H1 (cell line): ENCODE results near the gene CMTR1. TPM values are rescaled to one million over a fixed set of nuclear protein-coding genes. Genes with fewer than 3 reads are reported as not detected.

ENCODE experiments used
- CTCF ChIA-PET: fragments of 300-600 bp; sonication (Branson Sonifier 250); formaldehyde crosslinking; loops from one replicate; lab custom pipeline; 2021; ENCODE audit not compliant: partially characterized antibody; lab: Charles Lee
- POLR2A ChIA-PET: fragments of 300-600 bp; sonication (Branson Sonifier 250); formaldehyde crosslinking; loops from one replicate; lab custom pipeline; 2021; ENCODE audit warnings: inconsistent platforms; ENCODE audit not compliant: partially characterized antibody; lab: Charles Lee
- DNase-seq, 2 experiments: peaks; one replicate each; pipeline versions ENCODE4 v3.0.0 to v3.0.0-alpha.2; 2010 to 2022; ENCODE audit warnings: low spot score in 2 of 2, low read depth in 1 of 2, mixed read lengths in 1 of 2
- FAIRE-seq: peaks from 2 replicates; lab custom pipeline; 2011; peaks lifted over from hg19 to GRCh38; lab: Jason Lieb, UNC
- H2AFZ ChIP-seq: 2 replicates; pipeline ENCODE4 v1.8.1; 2012; ENCODE audit warnings: low read length, inconsistent platforms
- H2AK5ac ChIP-seq: 2 replicates; pipeline ENCODE4 v1.6.1; 2013; ENCODE audit warnings: low read depth, low read length
- H2BK120ac ChIP-seq: replicated peaks from 2 replicates; pipeline ENCODE3; 2013; ENCODE audit warnings: low read depth, low read length, inconsistent platforms
- H2BK12ac ChIP-seq: 2 replicates; pipeline ENCODE4 v1.6.1; 2013; ENCODE audit warnings: low read depth, low read length
- H2BK15ac ChIP-seq: 2 replicates; pipeline ENCODE4 v1.6.1; 2013; ENCODE audit warnings: low read length
- H2BK20ac ChIP-seq: 2 replicates; pipeline ENCODE4 v1.6.1; 2013; ENCODE audit warnings: low read length
- H2BK5ac ChIP-seq: 2 replicates; pipeline ENCODE4 v1.6.1; 2013; ENCODE audit warnings: low read depth, low read length
- H3K14ac ChIP-seq: 2 replicates; pipeline ENCODE4 v1.6.1; 2013; ENCODE audit warnings: inconsistent platforms; ENCODE audit not compliant: insufficient read length
- H3K18ac ChIP-seq: 2 replicates; pipeline ENCODE4 v1.6.1; 2013; ENCODE audit warnings: low read length; ENCODE audit errors: extremely low read depth
- H3K23ac ChIP-seq: 2 replicates; pipeline ENCODE4 v1.6.1; 2013; ENCODE audit warnings: inconsistent platforms; ENCODE audit not compliant: insufficient read length
- H3K23me2 ChIP-seq: 2 replicates; pipeline ENCODE4 v1.6.1; 2013; ENCODE audit warnings: low read depth, low read length
- H3K27ac ChIP-seq: 2 replicates; pipeline ENCODE4 v1.6.1; 2011; ENCODE audit warnings: low read depth, low read length, inconsistent platforms
- H3K27me3 ChIP-seq, 4 experiments: replicated peaks in 1 of 4; 1 replicate in 1 of 4; 2 replicates in 3 of 4; pipeline versions ENCODE4 v1.6.1 to v1.8.1; 2011 to 2013; ENCODE audit warnings: low read length in 3 of 4, mild to moderate bottlenecking in 3 of 4, inconsistent platforms in 2 of 4, mixed read lengths in 2 of 4, moderate library complexity in 1 of 4; ENCODE audit not compliant: control insufficient read depth in 3 of 4, insufficient read depth in 3 of 4; ENCODE audit errors: extremely low read depth in 1 of 4
- H3K36me3 ChIP-seq, 4 experiments: 2 replicates each; pipeline versions ENCODE4 v1.6.1 to v1.8.1; 2011 to 2013; ENCODE audit warnings: mild to moderate bottlenecking in 4 of 4, low read length in 3 of 4, moderate library complexity in 2 of 4, control low read depth in 1 of 4, inconsistent platforms in 1 of 4; ENCODE audit not compliant: insufficient read depth in 4 of 4, control insufficient read depth in 2 of 4
- H3K4ac ChIP-seq: replicated peaks from 2 replicates; pipeline ENCODE3; 2013; ENCODE audit warnings: low read length, low read depth, mixed read lengths, inconsistent platforms; ENCODE audit not compliant: insufficient read length
- H3K4me1 ChIP-seq, 4 experiments: replicated peaks in 1 of 4; 1 replicate in 1 of 4; 2 replicates in 3 of 4; pipeline versions ENCODE4 v1.6.1 to v1.8.1; 2011 to 2013; ENCODE audit warnings: low read length in 3 of 4, inconsistent platforms in 2 of 4, mixed read lengths in 1 of 4; ENCODE audit not compliant: insufficient read depth in 4 of 4, control insufficient read depth in 3 of 4
- H3K4me2 ChIP-seq, 2 experiments: 2 replicates each; pipeline versions ENCODE4 v1.6.1 to v1.8.1; 2011 to 2013; ENCODE audit warnings: low read depth in 2 of 2, low read length in 2 of 2, control low read depth in 1 of 2, inconsistent platforms in 1 of 2, mild to moderate bottlenecking in 1 of 2; ENCODE audit not compliant: insufficient read depth in 1 of 2
- H3K4me3 ChIP-seq, 4 experiments: fragments of 200-600, 300-600 bp in 1 of 4; sonication (generic), shearing (Covaris generic), sonication (Bioruptor Twin) in 1 of 4; 2 replicates each; pipeline versions ENCODE4 v1.5.1 to v1.8.1; 2011 to 2016; ENCODE audit warnings: low read length in 4 of 4, low read depth in 3 of 4, control low read depth in 2 of 4, inconsistent platforms in 2 of 4, mild to moderate bottlenecking in 2 of 4, mixed read lengths in 1 of 4, moderate library complexity in 1 of 4; ENCODE audit not compliant: insufficient read depth in 2 of 4; ENCODE audit errors: extremely low read depth in 1 of 4
- H3K56ac ChIP-seq: replicated peaks from 2 replicates; pipeline ENCODE3; 2013; ENCODE audit warnings: low read depth, mild to moderate bottlenecking, mixed read lengths, low read length, inconsistent platforms; ENCODE audit not compliant: insufficient read length
- H3K79me1 ChIP-seq: 2 replicates; pipeline ENCODE4 v1.6.1; 2013; ENCODE audit warnings: low read depth, low read length, control low read depth
- H3K79me2 ChIP-seq, 2 experiments: 2 replicates each; pipeline versions ENCODE4 v1.6.1 to v1.8.1; 2012 to 2013; ENCODE audit warnings: low read length in 2 of 2, mild to moderate bottlenecking in 2 of 2, inconsistent platforms in 1 of 2; ENCODE audit not compliant: insufficient read depth in 2 of 2, control insufficient read depth in 1 of 2
- H3K9ac ChIP-seq, 4 experiments: replicated peaks in 1 of 4; 1 replicate in 1 of 4; 2 replicates in 3 of 4; pipeline versions ENCODE4 v1.6.1 to v1.8.1; 2011 to 2013; ENCODE audit warnings: low read depth in 3 of 4, low read length in 3 of 4, control low read depth in 2 of 4, mild to moderate bottlenecking in 2 of 4, moderate library complexity in 2 of 4, inconsistent platforms in 1 of 4; ENCODE audit errors: extremely low read depth in 1 of 4
- H3K9me3 ChIP-seq, 2 experiments: 2 replicates each; pipeline versions ENCODE4 v1.6.1 to v1.8.1; 2012 to 2013; ENCODE audit warnings: mild to moderate bottlenecking in 2 of 2, moderate library complexity in 2 of 2, control low read depth in 1 of 2, inconsistent platforms in 1 of 2, low read depth in 1 of 2, low read length in 1 of 2, mixed read lengths in 1 of 2; ENCODE audit not compliant: insufficient read depth in 2 of 2
- H4K20me1 ChIP-seq, 2 experiments: replicated peaks in 1 of 2; 2 replicates each; pipeline versions ENCODE3 to v1.8.1; 2011 to 2013; ENCODE audit warnings: inconsistent platforms in 2 of 2, low read length in 2 of 2, mild to moderate bottlenecking in 1 of 2; ENCODE audit not compliant: insufficient read depth in 2 of 2, control insufficient read depth in 1 of 2
- H4K5ac ChIP-seq: 2 replicates; pipeline ENCODE4 v1.6.1; 2013; ENCODE audit warnings: low read length, low read depth, mixed read lengths, inconsistent platforms; ENCODE audit not compliant: insufficient read length
- H4K8ac ChIP-seq: 2 replicates; pipeline ENCODE4 v1.8.0; 2013; ENCODE audit warnings: mild to moderate bottlenecking, moderate library complexity, low read length, inconsistent platforms; ENCODE audit not compliant: insufficient read depth; ENCODE audit errors: extremely low read depth
- H4K91ac ChIP-seq: replicated peaks from 2 replicates; pipeline ENCODE3; 2013; ENCODE audit warnings: low read length, mixed read lengths, inconsistent platforms; ENCODE audit not compliant: insufficient read length
- CREB1 ChIP-seq: IDR thresholded peaks from 2 replicates; pipeline ENCODE4 v1.6.1; 2012; ENCODE audit warnings: inconsistent platforms
- TCF12 ChIP-seq: IDR thresholded peaks from 2 replicates; pipeline ENCODE4 v1.6.1; 2011; ENCODE audit warnings: low read depth, mild to moderate bottlenecking, low read length
- WGBS, 2 experiments: shearing (Covaris generic) in 1 of 2; methylation state at CpG; one replicate each; pipeline versions ENCODE4 v1.1.6 to v1.1.7; 2013 to 2015; ENCODE audit warnings: low lambda C conversion rate in 2 of 2, mixed read lengths in 2 of 2, inconsistent platforms in 1 of 2, low coverage in 1 of 2, missing lambda C conversion rate in 1 of 2; ENCODE audit not compliant: insufficient replicate concordance in 2 of 2, insufficient coverage in 1 of 2, insufficient read length in 1 of 2; ENCODE audit errors: extremely low coverage in 1 of 2, missing lambda C conversion rate in 1 of 2; 5-methylcytosine and 5-hydroxymethylcytosine counted together
- polyA plus RNA-seq, 7 experiments: library from polyadenylated mRNA; depleted of rRNA in 3 of 7; stranded (reverse) in 5 of 7; unstranded in 2 of 7; fragments of >200 nt in 5 of 7; fragments of 200-250 nt in 2 of 7; gene quantifications; 1 replicate in 5 of 7; 2 replicates in 1 of 7; 4 replicates in 1 of 7; pipeline versions ENCODE4 v1.2.1 to v1.2.3, GENCODE V29; 2011 to 2013; ENCODE audit warnings: missing spikeins in 2 of 7, mixed read lengths in 2 of 7
- total RNA-seq: library from RNA; stranded (reverse); fragmentation: NEBNext Ultra II Directional; extraction: Animal tissue kit (Norgen Biotek cat#: 25700); gene quantifications from 2 replicates; pipeline ENCODE4 v1.2.1, GENCODE V29; 2021

The CMTR1 gene
- total and polyA plus RNA-seq, 2 of the 8 experiments (the other 6 are each of a cell fraction or from before 2014, with no cell fraction given) = 15.2 to 33.1 TPM

DNA sequence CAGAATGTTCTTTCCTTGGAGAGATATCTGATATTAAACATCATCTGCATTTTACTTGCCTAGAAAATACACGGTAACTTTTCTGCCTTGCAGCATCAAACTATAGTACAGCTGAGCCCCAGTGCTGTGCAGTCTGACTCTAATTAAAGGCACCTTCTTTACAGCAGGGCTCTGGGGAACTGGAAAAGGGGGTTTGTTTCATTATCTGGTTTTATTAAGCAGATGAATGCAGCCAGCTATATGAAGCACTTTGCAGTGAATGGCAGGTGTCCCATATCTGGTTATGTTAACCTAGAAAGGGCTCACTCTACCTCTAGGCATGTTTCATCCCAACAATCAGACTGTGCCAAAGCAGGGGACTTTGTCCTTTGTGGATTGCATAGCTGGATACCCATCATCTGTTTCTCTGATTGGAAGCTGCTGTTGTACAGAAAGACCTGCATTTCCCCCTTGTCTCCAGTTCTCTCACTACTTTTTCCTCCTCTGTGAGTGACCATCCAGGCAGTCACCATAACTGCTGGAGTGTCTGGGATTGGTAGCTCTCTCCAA, 39.6 kb upstream of the CMTR1 start:
- WGBS, 2 experiments = 94% methylated on average over 1 of the region's 1 CpG; no CpG with 5 or more reads in 1 of the 2 experiments
- Histone ChIP-seq H4K8ac (no peak overlapping the region), H4K91ac (no peak overlapping the region), H3K27me3 (no peaks in the 10 kb centered on the region), H3K18ac (no peak overlapping the region), H2BK12ac (no peak overlapping the region), H3K79me1 (no peaks in the 10 kb centered on the region), H3K4ac (no peak overlapping the region), H2BK20ac (no peak overlapping the region), H3K4me3 (no peak overlapping the region), H3K9ac (no peak overlapping the region), H3K79me2 (no peaks in the 10 kb centered on the region), H3K9me3 (no peaks in the 10 kb centered on the region), H3K4me1 (no peaks in the 10 kb centered on the region), H2AK5ac (no peak overlapping the region), H3K36me3 (peaks cover 2 to 24% (median 21%) of the 10 kb centered on the region in 4 experiments; a peak in 7 of 8 replicates), H3K27ac (no peak overlapping the region), H4K20me1 (peaks cover 0 to 2% of the 10 kb centered on the region in 2 experiments), H3K14ac (no peak overlapping the region), H4K5ac (no peak overlapping the region), H2BK120ac (no peak overlapping the region), H3K4me2 (no peak overlapping the region), H3K23me2 (no peaks in the 10 kb centered on the region; the same call in 1 of the 2 replicates), H3K23ac (no peak overlapping the region), H2AFZ (no peak overlapping the region), H3K56ac (no peak overlapping the region), H2BK15ac (no peak overlapping the region), H2BK5ac (no peak overlapping the region)
- no peak for FAIRE-seq
- TF ChIP-seq TCF12 (no peak), CREB1 (no peak)
- no peak for DNase-seq
- ChIA-PET POLR2A (interaction anchor here (0.9 kb wide), 1 partner anchor 11 kb away, joined by 3 read pairs; no protein-coding TSS in a partner anchor), CTCF (interaction anchor here (0.7 to 5.7 kb wide), 2 partner anchors 11 to 47 kb away, joined by 3 to 43 read pairs; no protein-coding TSS in a partner anchor)
